ENCODE results near the gene FBXW10B. TPM values are rescaled to one million over a fixed set of nuclear protein-coding genes. Genes with fewer than 3 reads are reported as not detected.

The FBXW10B gene
- 0.62 and 0.89 TPM in 2 replicates for total RNA-seq

GRCh38 chr17:15619331-15620058 lies at the start of gene FBXW10B:
Gene FBXW10B (minus strand): TSS chr17:15619704. CDS start chr17:15619512, 192 bp downstream.

Other genes with a start within 250 kb of the FBXW10B start
- 2.1 and 4.1 TPM in 2 replicates for gene CDRT4, start 152.1 kb downstream of the FBXW10B start, total RNA-seq
- 24.2 and 47.6 TPM in 2 replicates for gene TVP23C, start 56.2 kb downstream of the FBXW10B start, total RNA-seq
- gene TRIM16, start 64.6 kb upstream of the FBXW10B start, total RNA-seq, result 43.2 and 70.1 TPM in 2 replicates
- 35.9 and 48.5 TPM in 2 replicates for gene ZNF286A, start 80.0 kb upstream of the FBXW10B start, total RNA-seq
- under 0.01 TPM in 2 replicates for gene TBC1D26, start 112.6 kb upstream of the FBXW10B start, total RNA-seq

All from uterine smooth muscle cell (primary cell).